Activated T-helper 1 cell treated with anti-CD3 and anti-CD28 coated beads, Interleukin-2, amount 50 U/mL, for 16 hours (primary cell): Measurements from ENCODE around the gene SORBS1.

Experiments used
- DNase-seq, 2 donors: peaks; one replicate each; pipeline ENCODE4 v3.0.0-alpha.2; 2020; ENCODE audit warnings: low read depth in 1 of 2, low spot score in 1 of 2

SORBS1 gene

DNA sequence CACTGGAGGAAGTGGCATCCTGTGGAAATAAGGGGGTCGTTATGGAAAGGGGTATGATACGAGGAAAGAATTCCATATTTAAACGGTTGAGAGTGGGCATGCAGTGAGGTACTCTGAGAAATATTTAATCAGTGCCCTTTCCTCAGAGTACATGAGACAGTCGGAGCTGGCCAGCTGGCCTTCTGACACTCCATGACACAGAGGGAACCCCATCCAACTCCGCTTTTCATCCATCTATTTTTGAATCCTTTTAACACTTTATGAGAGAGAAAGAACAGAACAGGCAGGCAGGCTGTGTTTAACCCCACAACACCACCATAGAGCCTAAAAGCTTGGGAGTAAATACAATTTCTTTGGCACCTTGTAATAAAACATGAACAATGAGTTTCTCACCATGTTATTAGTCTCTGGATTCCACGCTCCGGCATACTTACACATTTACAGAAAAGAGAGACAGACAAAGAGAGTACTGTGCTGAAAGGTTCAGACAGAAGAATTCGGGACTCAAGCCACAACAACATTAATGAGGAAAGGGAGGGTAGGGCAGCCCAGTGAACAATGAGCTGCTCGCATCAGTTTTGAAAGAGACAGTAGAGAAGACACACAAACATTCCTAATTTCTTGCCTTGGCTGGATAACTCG, 146.2 kb downstream of the SORBS1 start:
- no peak for DNase-seq

DNA sequence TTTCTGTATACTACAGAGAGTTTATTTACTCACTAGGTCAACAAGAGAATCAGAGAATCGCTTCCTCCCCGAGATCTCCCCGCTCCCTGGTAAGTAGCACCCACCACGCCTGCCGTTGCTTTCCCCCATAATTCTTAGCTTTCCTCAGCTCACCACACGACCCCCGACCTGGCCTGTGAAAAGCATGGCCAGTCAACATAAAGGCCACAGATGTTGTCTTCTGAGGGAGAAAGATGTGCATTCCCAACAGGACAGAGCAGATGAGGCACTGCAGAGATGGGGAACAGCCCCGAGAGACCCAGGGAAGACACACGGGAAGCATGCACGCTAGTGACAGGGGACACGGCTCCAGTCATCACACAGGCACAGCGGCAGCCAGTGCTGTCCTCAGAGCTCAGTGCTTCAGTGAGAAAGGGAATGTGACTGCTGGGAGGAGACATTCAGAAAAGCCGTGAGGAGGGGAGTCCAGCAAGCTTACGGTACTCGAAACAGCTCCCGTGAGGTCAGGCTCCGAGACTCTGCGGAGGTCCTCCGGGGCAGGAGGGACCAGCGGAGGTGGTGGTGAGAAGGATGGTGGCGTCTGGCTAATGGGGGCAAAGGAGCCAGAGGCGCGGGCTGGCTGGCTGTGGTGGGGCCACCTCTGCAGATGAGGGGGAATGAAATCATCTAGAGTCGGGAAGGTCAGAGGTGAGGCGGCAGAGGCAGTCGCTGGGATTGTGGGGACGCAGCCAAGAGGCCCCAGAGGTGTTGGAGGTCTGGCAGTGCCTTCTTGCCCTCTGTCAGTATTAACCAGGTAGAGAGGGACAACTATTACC, 146.9 kb downstream of the SORBS1 start:
- DNase-seq, result no peak

DNA sequence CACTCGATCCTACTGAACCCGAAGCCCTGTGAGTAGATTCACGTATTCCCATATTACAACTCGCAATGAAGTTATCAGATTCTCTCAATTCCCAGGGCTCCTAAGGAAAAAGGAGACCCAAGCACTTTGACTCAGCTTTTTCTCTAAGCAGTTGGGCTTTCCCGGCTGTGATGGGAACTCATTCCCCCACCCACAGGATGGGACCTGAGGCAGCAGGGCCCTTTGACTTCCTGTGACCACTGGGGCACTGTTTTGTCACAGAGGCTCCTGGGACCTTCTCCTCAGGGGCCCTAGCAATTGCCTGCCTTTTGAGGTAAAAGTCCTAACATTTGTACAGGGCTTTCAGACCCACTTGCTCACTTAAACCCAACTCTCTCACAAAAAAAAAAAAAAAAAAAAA, 147.6 kb downstream of the SORBS1 start:
- no peak for DNase-seq

DNA sequence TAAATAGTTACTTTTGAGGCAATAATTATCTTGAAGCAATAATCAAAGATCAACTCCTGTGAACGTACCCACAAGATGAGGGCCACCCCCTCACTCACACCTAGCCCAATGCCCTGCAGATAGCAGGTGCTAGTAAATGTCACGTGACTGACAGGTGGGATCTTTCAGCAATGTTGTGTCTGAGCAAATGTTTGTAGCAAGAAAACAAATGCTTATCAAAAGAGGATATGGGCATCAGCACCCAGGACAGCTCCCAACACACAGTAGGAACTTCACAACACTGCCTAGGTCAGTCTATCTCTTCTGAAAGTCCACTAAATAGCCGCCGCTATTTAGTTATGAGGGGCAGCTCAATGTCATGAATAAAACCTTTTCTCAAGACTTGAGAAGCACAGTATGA, 149.5 kb downstream of the SORBS1 start:
- no peak for DNase-seq

DNA sequence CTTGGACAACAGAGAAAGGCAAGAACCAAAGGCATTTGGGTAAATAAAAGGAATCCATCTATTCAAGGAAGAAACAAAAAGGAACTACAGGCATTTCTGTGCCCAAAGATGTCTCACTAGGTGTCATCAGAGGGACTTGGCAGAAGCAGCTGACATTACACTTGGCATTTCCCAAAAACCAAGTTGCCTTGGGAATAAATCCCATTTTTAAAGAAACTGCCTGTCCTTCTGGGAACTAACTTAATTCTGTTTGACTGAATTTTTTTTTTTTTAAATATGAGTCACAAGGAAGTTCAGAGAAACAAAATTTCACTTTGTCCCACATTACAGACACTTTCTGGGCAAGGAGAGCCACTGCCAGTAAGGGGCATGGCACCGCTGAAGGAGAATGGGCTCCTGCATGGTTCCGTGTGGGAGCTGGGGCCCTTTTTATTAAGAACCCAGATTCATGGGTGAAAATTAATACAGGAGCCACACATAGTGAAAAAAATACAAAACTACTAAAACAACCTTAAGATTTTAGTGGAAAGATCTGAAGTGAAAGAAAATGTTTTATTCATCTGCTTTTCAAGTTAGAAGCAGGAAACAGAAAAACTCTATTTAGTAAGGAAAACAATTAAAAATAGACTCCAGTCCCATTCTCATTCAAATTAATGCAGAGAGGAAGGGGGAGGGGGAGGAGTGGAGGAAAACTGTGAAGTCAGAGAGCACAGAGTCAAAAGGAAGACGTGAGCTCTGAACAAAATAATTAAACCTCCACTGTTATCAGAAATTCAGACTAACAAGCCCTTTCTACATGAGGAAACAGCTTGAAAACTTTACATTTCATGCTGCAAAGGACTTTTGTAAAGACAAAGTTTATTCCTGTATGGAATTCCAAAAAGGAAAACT, 151.9 kb downstream of the SORBS1 start:
- DNase-seq, result no peak

DNA sequence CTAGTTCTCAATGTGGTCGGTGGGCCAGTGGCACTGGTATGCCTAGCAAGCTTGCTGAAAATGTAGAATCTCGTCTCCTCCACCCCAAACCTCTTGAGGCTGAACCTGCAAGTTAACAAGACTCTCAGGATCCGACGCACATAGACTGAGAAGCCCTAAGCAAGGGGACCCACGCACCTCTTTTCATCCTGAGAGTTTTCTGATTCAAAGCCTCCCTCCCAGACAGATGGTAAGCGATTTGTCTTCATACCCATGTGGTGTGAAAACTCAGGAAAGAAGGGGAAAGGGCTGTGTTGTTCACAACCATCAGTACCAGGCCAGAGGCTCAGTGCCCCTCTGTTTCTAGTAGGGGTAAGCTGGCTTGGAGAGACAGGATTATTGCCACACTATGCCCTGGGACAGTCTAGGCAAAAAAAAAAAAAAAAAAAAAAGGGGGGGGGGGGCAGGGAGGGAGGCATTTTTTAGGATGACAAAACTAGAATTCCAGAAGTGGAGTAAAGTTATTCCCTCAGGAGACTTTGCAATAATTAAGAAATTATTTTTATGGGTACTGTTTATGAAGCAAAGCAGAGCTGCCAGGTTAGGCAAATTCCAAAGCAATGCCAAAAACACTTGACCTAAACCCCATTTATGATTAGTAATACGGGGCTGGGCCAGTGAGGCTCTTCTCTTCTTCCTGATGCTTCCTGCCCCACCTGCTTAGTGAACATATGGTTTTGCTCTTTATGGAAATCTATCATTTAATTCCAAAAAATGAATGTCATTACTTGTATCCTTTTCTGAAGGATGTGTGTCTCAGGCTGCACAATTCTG, 152.8 kb downstream of the SORBS1 start:
- no peak for DNase-seq

DNA sequence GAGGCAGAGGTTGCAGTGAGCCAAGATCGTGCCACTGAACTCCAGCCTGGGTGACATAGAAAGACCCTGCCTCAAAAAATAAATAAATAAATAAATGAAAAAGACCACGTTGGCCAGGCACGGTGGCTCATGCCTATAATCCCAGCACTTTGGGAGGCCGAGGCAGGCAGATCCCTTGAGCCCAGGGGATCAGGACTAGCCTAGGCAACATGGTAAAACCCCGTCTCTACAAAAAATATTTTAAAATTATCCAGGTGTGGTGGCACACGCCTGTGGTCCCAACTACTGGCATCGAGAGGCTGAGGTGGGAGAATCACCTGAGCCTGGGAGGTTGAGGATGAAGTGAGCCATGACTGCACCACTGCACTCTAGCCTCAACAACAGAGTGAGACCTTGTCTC, 153.6 kb downstream of the SORBS1 start:
- no peak for DNase-seq

DNA sequence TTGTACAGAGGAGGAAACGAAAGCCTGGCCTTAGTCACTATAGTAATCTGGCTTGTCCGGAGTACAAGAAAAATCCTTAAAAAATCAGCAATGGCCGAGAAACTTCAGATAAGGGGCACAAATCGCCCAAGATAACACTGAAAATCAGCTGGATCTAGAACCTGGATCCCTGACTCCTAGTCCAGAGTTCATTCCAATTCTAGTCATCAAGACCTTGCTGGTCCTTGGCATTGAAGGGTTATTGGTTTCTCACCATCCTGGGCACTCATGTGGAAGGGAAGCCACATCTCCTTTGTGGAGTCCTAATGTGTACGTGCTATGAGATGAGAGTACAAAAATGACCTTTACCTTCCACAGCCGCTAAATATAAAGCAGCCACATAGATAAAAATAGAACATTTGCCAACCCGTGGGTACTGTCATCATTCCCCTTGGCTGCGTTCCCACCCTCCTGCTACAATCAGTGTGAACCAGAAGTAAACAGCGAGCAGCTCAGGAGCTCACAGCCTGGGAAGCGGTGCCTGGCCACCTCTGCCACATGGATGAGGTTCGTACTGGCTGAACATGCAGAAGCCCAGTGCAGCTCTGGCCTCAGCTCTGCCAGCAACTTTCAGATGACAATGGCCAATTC, 154.4 kb downstream of the SORBS1 start:
- DNase-seq, result no peak

DNA sequence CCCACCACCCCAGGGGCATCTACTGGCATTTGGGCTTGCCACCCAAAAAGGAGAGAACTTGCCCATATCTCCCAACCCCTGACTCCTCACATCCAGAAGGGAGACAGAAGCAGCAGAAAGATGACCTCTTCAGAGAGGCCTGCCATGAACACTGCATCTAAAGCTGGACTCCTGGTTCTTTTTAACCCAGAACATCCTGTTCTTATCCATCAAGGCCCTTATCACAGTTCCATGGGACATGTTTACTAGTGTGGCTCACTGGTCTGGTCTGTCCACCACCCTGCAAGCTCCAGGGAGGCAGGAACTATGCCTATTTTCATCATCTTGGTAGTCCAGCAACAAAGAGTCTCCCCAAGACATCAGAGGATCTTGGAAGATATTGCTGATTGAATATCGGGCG, 155.5 kb downstream of the SORBS1 start:
- DNase-seq, result no peak

DNA sequence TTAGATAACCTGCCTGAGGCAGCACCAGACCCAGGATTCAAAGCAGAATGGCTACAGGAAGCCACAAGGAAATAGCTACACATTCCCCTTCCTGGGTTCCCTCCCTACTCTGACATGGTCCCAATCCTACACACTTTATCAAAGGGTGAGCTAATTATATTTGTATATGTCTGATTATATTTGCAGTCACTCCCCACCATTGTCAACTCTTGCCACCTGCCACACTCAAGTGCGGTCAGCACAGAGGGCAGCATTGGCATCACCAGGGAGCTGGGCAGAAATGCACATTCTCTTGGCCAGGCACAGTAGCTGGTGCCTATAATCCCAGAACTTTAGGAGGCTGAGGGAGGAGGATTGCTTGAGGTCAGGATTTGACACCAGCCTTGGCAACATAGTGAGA, 156.3 kb downstream of the SORBS1 start:
- no peak for DNase-seq

DNA sequence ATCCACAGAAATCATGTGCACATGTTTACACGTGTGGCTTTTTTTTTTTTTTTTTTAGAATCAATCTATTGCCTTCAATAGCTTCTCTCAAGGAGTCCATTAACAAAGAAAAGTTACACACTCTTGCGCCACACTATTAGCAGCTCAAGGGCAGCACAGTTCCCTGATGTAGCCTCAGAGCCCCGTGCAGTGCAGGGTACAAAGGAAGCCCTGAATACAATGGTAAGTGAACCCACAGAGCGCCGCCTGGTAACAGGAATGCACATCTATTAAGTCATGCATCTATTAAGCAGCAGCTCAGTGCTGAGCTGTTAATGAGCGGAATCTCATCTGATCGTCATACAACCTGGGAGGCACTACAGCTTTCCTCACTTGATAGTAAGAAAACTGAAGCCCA, 156.7 kb downstream of the SORBS1 start:
- DNase-seq, result no peak

DNA sequence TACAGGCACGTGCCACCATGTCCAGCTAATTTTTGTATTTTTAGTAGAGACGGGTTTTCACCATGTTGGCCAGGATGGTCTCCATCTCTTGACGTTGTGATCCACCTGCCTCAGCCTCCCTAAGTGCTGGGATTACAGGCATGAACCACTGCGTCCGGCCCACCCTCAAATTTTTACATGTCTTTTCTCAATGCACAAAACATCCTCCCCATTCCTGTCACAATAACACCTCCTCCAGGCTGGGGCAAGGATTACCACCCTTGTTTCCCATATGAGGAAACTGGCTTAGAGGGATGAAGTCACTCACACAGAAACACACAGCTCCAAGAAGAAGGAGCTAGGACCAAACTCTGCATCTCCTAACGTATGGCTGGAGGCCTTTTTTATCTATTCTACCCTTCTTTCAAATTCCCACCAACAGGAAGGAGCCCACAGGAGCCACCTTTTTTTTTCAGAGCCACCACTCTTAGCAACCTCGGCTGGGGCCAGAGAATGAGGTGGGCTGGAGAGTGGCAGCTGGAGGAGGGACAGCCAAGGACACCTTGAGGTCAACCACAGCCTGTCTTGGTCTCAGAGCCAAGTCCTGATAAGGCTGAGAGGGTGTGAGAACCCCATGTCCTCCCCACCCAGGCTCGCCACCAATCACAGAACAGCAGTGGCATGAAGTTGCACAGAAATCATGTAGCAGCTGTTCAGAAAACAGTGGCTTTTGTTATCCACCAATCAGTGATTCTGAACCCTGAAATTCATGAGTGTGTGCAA, 157.3 kb downstream of the SORBS1 start:
- no peak for DNase-seq

DNA sequence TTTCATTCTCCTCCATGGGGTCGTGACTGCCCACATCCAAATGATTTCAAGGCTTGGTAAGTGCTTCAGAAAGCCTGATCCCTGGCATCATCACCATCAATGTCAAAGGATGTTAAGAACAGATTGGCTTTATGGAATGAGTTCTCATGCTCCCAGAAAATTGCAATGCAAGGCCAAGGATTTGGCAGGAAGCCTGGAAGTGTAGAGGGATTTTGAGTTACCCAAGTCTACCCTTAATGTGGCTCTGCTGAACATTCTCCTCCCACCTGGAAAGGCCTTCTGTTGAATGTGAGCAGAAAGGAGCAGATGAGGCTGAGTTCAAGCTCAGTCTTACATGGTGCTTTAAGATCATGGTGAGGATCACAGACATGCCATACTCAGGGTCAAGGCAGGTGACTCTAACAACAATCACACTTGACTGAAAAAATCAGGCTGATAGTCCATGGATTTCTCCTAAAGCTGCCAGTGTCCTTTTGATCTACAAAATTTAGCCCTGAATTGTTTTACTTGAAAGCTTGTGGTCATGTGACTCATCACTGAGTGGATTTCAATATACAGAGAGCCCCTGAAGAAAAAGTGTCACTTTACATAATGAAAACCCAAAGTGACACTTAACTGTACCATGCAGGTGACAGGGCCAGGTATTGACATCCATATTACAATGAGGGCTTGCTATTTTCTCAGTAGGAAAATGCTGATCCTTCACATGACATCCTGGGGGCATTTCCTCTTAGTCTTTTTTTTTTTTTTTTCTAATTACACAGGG, 159.3 kb downstream of the SORBS1 start:
- no peak for DNase-seq

DNA sequence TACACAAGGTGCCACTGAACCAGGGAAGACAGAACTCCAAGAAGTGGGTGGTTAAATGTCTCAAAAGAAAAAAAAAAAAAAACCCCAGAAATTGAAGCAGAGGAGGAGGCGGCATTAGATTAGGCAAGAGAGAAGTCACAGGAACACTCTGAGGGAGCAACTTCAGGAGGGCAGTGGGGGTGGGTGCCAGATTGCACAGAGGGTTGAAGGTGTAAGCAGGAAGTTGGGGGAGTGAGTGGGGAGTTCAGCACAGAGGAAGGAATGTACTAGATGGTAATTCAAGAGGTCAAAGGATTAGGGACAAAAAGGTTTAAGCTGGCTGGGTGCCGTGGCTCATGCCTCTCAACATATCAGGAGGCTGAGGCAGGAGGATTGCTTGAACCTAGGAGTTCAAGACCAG, 160.4 kb downstream of the SORBS1 start:
- DNase-seq, result no peak

DNA sequence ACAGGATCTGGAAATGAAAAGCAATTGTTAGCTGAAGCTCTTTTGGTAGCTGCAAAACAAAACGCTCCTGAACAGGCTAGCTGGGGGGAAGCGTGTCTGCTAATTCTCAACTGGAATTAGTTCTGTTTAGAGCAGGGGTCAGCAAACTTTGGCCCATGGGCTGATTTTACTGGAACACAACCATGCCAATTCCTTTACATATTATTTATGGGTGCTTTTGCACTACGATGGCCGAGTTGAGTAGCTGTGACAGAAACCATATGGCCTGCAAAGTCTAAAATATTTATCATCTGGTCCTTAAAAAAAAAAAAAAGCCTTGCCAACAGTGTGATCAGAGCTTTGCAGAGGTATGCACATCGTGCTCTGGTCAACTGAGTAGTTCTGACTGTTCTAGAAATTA, 162.0 kb downstream of the SORBS1 start:
- no peak for DNase-seq

DNA sequence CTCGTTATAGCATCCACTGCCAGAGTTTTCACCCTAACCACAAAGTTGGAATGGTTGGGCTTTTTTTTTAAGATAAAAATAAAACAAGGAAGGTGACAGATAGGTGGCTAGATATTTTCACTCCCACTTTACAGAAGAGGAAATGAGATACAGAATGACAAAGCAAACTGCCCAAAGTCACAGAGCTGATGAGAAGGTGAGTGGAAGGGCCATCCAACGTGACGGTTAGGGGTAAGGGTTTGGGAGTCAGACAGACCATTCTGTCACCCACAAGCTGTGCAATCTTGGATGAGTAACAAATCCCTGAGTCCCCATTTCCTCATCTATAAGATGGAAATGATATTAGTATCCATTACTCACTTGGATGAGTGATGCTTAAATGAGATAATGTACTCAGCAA, 163.4 kb downstream of the SORBS1 start:
- no peak for DNase-seq

DNA sequence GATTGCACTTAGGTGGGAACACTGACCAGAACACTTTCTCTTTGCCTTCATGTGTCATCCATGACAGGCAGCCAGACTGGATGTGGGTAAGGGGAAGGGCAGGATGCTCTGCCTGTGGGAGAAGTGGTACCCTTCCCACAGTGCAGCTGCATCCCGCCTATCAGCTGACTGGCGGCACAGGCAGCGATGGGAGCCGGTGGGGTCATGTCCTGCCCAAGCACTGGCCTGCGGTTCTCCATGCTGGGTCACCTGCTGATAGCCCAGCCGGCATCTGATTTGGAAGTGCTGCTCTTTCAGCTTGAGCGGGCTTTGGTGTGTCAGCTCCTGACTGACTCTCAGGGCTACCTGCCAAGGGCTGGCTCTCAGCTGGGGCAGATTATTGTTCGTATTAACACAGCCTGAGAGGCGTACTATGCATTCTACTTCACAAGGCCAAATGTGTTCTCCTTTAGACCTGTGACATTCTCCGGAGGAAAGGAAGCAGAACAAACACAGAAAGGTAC, 165.2 kb downstream of the SORBS1 start:
- no peak for DNase-seq

DNA sequence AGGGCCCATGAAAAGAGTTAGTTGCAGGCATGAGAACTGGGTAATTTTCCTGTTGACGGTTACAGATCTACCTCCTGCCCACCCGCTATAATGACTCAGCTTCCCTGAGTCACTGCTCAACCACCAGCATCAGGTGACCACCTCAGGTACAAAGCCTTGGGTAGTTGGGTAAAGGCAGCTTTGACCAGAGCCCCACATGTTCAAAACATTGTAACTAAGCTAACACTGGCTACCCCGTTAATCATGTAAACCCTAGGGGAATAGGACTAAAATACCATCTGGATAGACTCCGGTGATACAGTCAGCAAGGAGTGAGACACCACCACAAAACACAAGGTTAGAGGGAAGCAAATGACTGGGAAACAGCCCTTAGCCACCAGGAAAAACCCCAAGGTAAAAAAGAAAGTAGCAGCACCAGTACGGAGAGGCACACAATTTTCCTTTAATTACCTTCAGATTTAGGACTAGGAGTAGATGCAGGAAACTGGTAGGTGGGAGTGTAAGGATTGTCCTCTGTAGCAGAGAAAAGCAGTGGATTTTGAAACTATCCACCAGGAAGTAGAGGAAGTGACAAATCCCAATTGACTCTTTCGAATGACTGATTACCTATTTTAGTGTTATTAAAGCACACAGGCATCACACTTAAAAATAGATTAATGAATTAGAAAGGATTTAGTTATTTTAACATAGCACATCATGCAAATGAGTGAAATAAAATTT, 166.8 kb downstream of the SORBS1 start:
- DNase-seq, result no peak
